PC-9 (cell line): Measurements from ENCODE around the gene MIA3.

ENCODE experiments used
- CTCF ChIP-seq: fragments of 200-600 bp; sonication (generic); conservative IDR thresholded peaks from 2 replicates; pipeline ENCODE4 v1.6.1; 2017; ENCODE audit warnings: mixed run types, antibody characterized with exemption, mild to moderate bottlenecking, moderate library complexity
- EZH2 ChIP-seq: fragments of 200-600 bp; sonication (generic); IDR thresholded peaks from 2 replicates; pipeline ENCODE4 v1.8.0; 2017; ENCODE audit warnings: antibody characterized with exemption, low read depth

DNA sequence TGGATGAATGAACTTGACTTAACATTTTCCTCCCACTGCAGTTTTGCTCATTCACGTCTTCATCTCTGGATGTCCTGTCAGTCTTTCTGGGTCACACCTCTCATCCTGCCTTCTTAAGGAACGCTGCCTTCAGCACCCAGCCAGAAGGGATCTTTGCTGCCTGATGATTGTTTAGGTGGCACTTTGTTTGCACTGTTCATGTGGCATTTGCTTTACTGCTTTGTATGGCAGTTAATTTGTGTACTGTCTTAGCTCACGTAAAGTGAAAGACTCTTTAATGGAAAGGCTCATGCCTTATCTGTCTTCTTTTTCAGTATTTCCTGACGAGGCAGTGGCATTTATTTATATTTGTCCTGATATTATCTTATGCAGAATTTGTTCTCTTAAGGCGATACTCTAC lies 4.9 kb downstream of the MIA3 start:
- TF ChIP-seq EZH2 (no peak), CTCF (no peak)
